IMR-90 (cell line): ENCODE measurements around the gene EMID1. TPM values are rescaled to one million over a fixed set of nuclear protein-coding genes. Genes with fewer than 3 reads are reported as not detected.

Source experiments
- ATAC-seq: fragments of 200-7000 bp; cut with Tn5 transposase; 2 replicates; pipeline ENCODE4 v1.9.1; 2020; ENCODE audit warnings: low read depth, mild to moderate bottlenecking, moderate library complexity
- BruUV-seq: library from RNA; stranded (reverse); fragments of 400-500 nt; replicated peaks from 2 replicates; lab custom pipeline; 2021; lab: Mats Ljungman, UMichigan
- CTCF ChIA-PET: fragments of 300-600 bp; formaldehyde crosslinking; extraction: SDS; loops from one replicate; lab custom pipeline; 2021; ENCODE audit warnings: antibody characterized with exemption; lab: Yijun Ruan, JAX
- POLR2A ChIA-PET: fragments of 300-600 bp; sonication (Branson Sonifier 250); formaldehyde crosslinking; loops from one replicate; lab custom pipeline; 2022; ENCODE audit warnings: antibody characterized with exemption; ENCODE audit not compliant: unreplicated experiment; lab: Charles Lee
- DNase-seq: peaks from one replicate; pipeline ENCODE4 v3.0.0; 2013
- H2AFZ ChIP-seq: replicated peaks from 2 replicates; pipeline ENCODE3; 2013; ENCODE audit warnings: low read length, mild to moderate bottlenecking; ENCODE audit not compliant: poor library complexity
- H2AK5ac ChIP-seq: 2 replicates; pipeline ENCODE4 v1.6.1; 2013; ENCODE audit warnings: low read depth, low read length, inconsistent platforms
- H2AK9ac ChIP-seq: replicated peaks from 2 replicates; pipeline ENCODE3; 2013; ENCODE audit warnings: mild to moderate bottlenecking, low read depth, low read length, moderate library complexity; ENCODE audit not compliant: poor library complexity
- H2BK120ac ChIP-seq: 2 replicates; pipeline ENCODE4 v1.6.1; 2013; ENCODE audit warnings: low read depth, low read length, inconsistent platforms
- H2BK15ac ChIP-seq: 3 replicates; pipeline ENCODE4 v1.6.1; 2013; ENCODE audit warnings: low read depth, low read length, inconsistent platforms
- H2BK20ac ChIP-seq: 2 replicates; pipeline ENCODE4 v1.6.1; 2013; ENCODE audit warnings: low read depth, mild to moderate bottlenecking, inconsistent platforms, low read length, moderate library complexity
- H2BK5ac ChIP-seq: 2 replicates; pipeline ENCODE4 v1.6.1; 2013; ENCODE audit warnings: mild to moderate bottlenecking, low read depth, low read length, inconsistent platforms; ENCODE audit not compliant: poor library complexity, severe bottlenecking
- H3K14ac ChIP-seq: replicated peaks from 2 replicates; pipeline ENCODE4 v1.6.1; 2013; ENCODE audit warnings: low read depth, low read length, inconsistent platforms
- H3K18ac ChIP-seq: 2 replicates; pipeline ENCODE4 v1.6.1; 2013; ENCODE audit warnings: low read depth, low read length, control low read depth
- H3K23ac ChIP-seq: 2 replicates; pipeline ENCODE4 v1.6.1; 2013; ENCODE audit warnings: low read depth, low read length, inconsistent platforms
- H3K27ac ChIP-seq: 2 replicates; pipeline ENCODE4 v1.5.1; 2013; ENCODE audit warnings: mild to moderate bottlenecking, control low read depth, low read length; ENCODE audit not compliant: insufficient read depth
- H3K27me3 ChIP-seq: 2 replicates; pipeline ENCODE4 v1.6.1; 2013; ENCODE audit warnings: low read length; ENCODE audit not compliant: control insufficient read depth, insufficient read depth
- H3K36me3 ChIP-seq: 2 replicates; pipeline ENCODE4 v1.6.1; 2013; ENCODE audit warnings: low read length, mixed read lengths; ENCODE audit not compliant: control insufficient read depth, insufficient read depth
- H3K4ac ChIP-seq: 2 replicates; pipeline ENCODE4 v1.6.1; 2013; ENCODE audit warnings: low read depth, low read length, inconsistent platforms
- H3K4me1 ChIP-seq: 2 replicates; pipeline ENCODE4 v1.6.1; 2013; ENCODE audit warnings: low read length, mixed read lengths; ENCODE audit not compliant: control insufficient read depth, insufficient read depth
- H3K4me2 ChIP-seq: 2 replicates; pipeline ENCODE4 v1.6.1; 2013; ENCODE audit warnings: low read depth, mild to moderate bottlenecking, control low read depth, low read length, moderate library complexity
- H3K4me3 ChIP-seq: 2 replicates; pipeline ENCODE4 v1.5.1; 2013; ENCODE audit warnings: low read depth, mild to moderate bottlenecking, control low read depth, low read length, moderate library complexity; ENCODE audit not compliant: insufficient read depth
- H3K56ac ChIP-seq: 2 replicates; pipeline ENCODE4 v1.6.1; 2013; ENCODE audit warnings: low read length, inconsistent platforms; ENCODE audit not compliant: insufficient read depth; ENCODE audit errors: extremely low read depth
- H3K79me1 ChIP-seq, 2 experiments: 2 replicates each; pipeline ENCODE4 v1.6.1; 2013; ENCODE audit warnings: low read length in 2 of 2, inconsistent platforms in 1 of 2, low read depth in 1 of 2
- H3K9ac ChIP-seq: 2 replicates; pipeline ENCODE4 v1.6.1; 2013; ENCODE audit warnings: low read depth, low read length, control low read depth
- H3K9me1 ChIP-seq: 2 replicates; pipeline ENCODE4 v1.6.1; 2013; ENCODE audit warnings: low read length, inconsistent platforms; ENCODE audit not compliant: insufficient read depth
- H3K9me3 ChIP-seq: 2 replicates; pipeline ENCODE4 v1.6.1; 2013; ENCODE audit warnings: low read length; ENCODE audit not compliant: control insufficient read depth, insufficient read depth
- H4K20me1 ChIP-seq: 2 replicates; pipeline ENCODE4 v1.6.1; 2013; ENCODE audit warnings: low read length, inconsistent platforms; ENCODE audit not compliant: insufficient read depth
- H4K5ac ChIP-seq: 2 replicates; pipeline ENCODE4 v1.6.1; 2013; ENCODE audit warnings: mild to moderate bottlenecking, low read depth, low read length, control low read depth
- H4K8ac ChIP-seq, 2 experiments: 2 replicates each; pipeline ENCODE4 v1.6.1; 2013; ENCODE audit warnings: low read depth in 2 of 2, low read length in 2 of 2, control low read depth in 1 of 2, inconsistent platforms in 1 of 2
- H4K91ac ChIP-seq: 2 replicates; pipeline ENCODE4 v1.6.1; 2013; ENCODE audit warnings: low read depth, low read length, inconsistent platforms; ENCODE audit not compliant: insufficient read depth
- BHLHE40 ChIP-seq: fragments of 150-350 bp; IDR thresholded peaks from 2 replicates; pipeline ENCODE4 v1.6.1; 2016; ENCODE audit warnings: mild to moderate bottlenecking, low read depth, low read length
- CEBPB ChIP-seq: IDR thresholded peaks from 2 replicates; pipeline ENCODE4 v1.6.1; 2012; ENCODE audit warnings: low read depth, low read length, improper control_type of control experiment
- CHD1 ChIP-seq: IDR thresholded peaks from 2 replicates; pipeline ENCODE4 v1.6.1; 2012; ENCODE audit warnings: low read depth, low read length, improper control_type of control experiment
- ELK1 ChIP-seq: fragments of 150-350 bp; IDR thresholded peaks from 2 replicates; pipeline ENCODE4 v1.6.1; 2016; ENCODE audit warnings: low read depth, mild to moderate bottlenecking, low read length, moderate library complexity, borderline replicate concordance
- FOS ChIP-seq: fragments of 150-350 bp; IDR thresholded peaks from 2 replicates; pipeline ENCODE4 v1.6.1; 2016; ENCODE audit warnings: low read depth, low read length
- MAFK ChIP-seq: IDR thresholded peaks from 2 replicates; pipeline ENCODE4 v1.6.1; 2012; ENCODE audit warnings: low read depth, low read length, improper control_type of control experiment
- MAZ ChIP-seq: IDR thresholded peaks from 2 replicates; pipeline ENCODE4 v1.6.1; 2012; ENCODE audit warnings: low read depth, mild to moderate bottlenecking, low read length, improper control_type of control experiment, moderate library complexity, borderline replicate concordance
- MXI1 ChIP-seq: IDR thresholded peaks from 2 replicates; pipeline ENCODE4 v1.6.1; 2012; ENCODE audit warnings: low read depth, mild to moderate bottlenecking, low read length, moderate library complexity, borderline replicate concordance
- NFE2L2 ChIP-seq: fragments of 150-350 bp; IDR thresholded peaks from 2 replicates; pipeline ENCODE4 v1.6.1; 2016; ENCODE audit warnings: low read depth, mild to moderate bottlenecking, low read length
- POLR2A ChIP-seq: IDR thresholded peaks from 2 replicates; pipeline ENCODE4 v1.6.1; 2012; ENCODE audit warnings: mild to moderate bottlenecking, low read depth, low read length
- RAD21 ChIP-seq: IDR thresholded peaks from 2 replicates; pipeline ENCODE4 v1.6.1; 2012; ENCODE audit warnings: low read length, improper control_type of control experiment
- RCOR1 ChIP-seq: IDR thresholded peaks from 2 replicates; pipeline ENCODE4 v1.6.1; 2012; ENCODE audit warnings: mild to moderate bottlenecking, low read length, improper control_type of control experiment; ENCODE audit not compliant: insufficient replicate concordance
- USF2 ChIP-seq: fragments of 150-350 bp; IDR thresholded peaks from 2 replicates; pipeline ENCODE4 v1.6.1; 2017; ENCODE audit warnings: mild to moderate bottlenecking, antibody characterized with exemption, low read length, low read depth
- WGBS, 2 experiments: methylation state at CpG; one replicate each; pipeline versions ENCODE4 v1.1.5 to v1.1.7; 2013; ENCODE audit warnings: missing lambda C conversion rate in 2 of 2; ENCODE audit not compliant: insufficient read length in 1 of 2; ENCODE audit errors: extremely low coverage in 2 of 2; 5-methylcytosine and 5-hydroxymethylcytosine counted together
- dilution Hi-C: fragments of 300-500 bp; cut with HindIII; formaldehyde crosslinking; loops from one replicate; pipeline ENCODE4 v1.14.3; 2018; ENCODE audit warnings: low sequenced_read_pairs; ENCODE audit not compliant: unreplicated experiment
- in situ Hi-C: fragments of 300-500 bp; cut with MboI; formaldehyde crosslinking; loops from 3 replicates; pipeline ENCODE4 v1.14.3; 2019; ENCODE audit warnings: low sequenced_read_pairs, inconsistent platforms, mixed read lengths
- intact Hi-C: fragments of 100-400 bp; cut with micrococcal nuclease; formaldehyde crosslinking; loops from 2 replicates; pipeline ENCODE4 v1.10.0; 2022
- polyA plus RNA-seq, 3 experiments: library from polyadenylated mRNA; depleted of rRNA; stranded (reverse); fragments of >200 nt; gene quantifications; 2 replicates each; pipeline ENCODE4 v1.2.3, GENCODE V29; 2012; ENCODE audit warnings: low replicate concordance in 1 of 3
- total RNA-seq: library from RNA; depleted of rRNA; stranded (reverse); fragments of >200 nt; gene quantifications from 2 replicates; pipeline ENCODE4 v1.2.3, GENCODE V29; 2012
- TF ChIP-seq, protein P1 (sequence below): conservative IDR thresholded peaks from 2 replicates; pipeline ENCODE4 v1.5.1; 2012; ENCODE audit warnings: mild to moderate bottlenecking, low read depth, low read length, improper control_type of control experiment

EMID1 gene
- total and polyA plus RNA-seq, 2 of the 4 experiments (the other 2 are of a cell fraction): 0.54 to 1.3 TPM

- no peak overlapping the region for H2BK5ac ChIP-seq
- H3K9me1 ChIP-seq: no peaks in the 10 kb centered on the region
- ATAC-seq (no peak), DNase-seq (no peak)
- in situ Hi-C loops: no loop called here
- H3K9me3 ChIP-seq: no peaks in the 10 kb centered on the region
- dilution Hi-C loops: no loop called here
- H3K36me3 ChIP-seq: no peaks in the 10 kb centered on the region
- H3K4ac ChIP-seq: no peak overlapping the region
- H4K5ac ChIP-seq: no peak overlapping the region
- ChIA-PET CTCF (no interaction called here), POLR2A (no interaction called here)
- H3K23ac ChIP-seq: no peak overlapping the region
- no peak overlapping the region for H2AFZ ChIP-seq
- TF ChIP-seq MAFK (no peak), NFE2L2 (no peak), CEBPB (no peak), ELK1 (no peak), POLR2A (no peak), RAD21 (no peak), USF2 (no peak), MAZ (no peak), MXI1 (no peak), FOS (no peak), CHD1 (no peak), RCOR1 (no peak), BHLHE40 (no peak)
- TF ChIP-seq, protein P1, sequence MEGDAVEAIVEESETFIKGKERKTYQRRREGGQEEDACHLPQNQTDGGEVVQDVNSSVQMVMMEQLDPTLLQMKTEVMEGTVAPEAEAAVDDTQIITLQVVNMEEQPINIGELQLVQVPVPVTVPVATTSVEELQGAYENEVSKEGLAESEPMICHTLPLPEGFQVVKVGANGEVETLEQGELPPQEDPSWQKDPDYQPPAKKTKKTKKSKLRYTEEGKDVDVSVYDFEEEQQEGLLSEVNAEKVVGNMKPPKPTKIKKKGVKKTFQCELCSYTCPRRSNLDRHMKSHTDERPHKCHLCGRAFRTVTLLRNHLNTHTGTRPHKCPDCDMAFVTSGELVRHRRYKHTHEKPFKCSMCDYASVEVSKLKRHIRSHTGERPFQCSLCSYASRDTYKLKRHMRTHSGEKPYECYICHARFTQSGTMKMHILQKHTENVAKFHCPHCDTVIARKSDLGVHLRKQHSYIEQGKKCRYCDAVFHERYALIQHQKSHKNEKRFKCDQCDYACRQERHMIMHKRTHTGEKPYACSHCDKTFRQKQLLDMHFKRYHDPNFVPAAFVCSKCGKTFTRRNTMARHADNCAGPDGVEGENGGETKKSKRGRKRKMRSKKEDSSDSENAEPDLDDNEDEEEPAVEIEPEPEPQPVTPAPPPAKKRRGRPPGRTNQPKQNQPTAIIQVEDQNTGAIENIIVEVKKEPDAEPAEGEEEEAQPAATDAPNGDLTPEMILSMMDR: no peak
- H2AK5ac ChIP-seq: no peak overlapping the region
- H2BK15ac ChIP-seq: no peak overlapping the region
- no peak overlapping the region for H2AK9ac ChIP-seq
- no peak overlapping the region for H3K14ac ChIP-seq
- H3K27ac ChIP-seq: no peak overlapping the region
- 90% methylated on average over 5 of the region's 10 CpGs; no CpG with 5 or more reads in 1 of the 2 experiments for WGBS, 2 experiments
- no peak overlapping the region for H4K8ac ChIP-seq
- no peak overlapping the region for H4K91ac ChIP-seq
- H3K79me1 ChIP-seq: no peaks in the 10 kb centered on the region
- no peaks in the 10 kb centered on the region for H4K20me1 ChIP-seq
- no peaks in the 10 kb centered on the region for H3K4me1 ChIP-seq
- intact Hi-C loops: no loop called here
- no peak overlapping the region for H3K9ac ChIP-seq
- no peak overlapping the region for H2BK20ac ChIP-seq
- H3K27me3 ChIP-seq: no peaks in the 10 kb centered on the region; the same call in 1 of the 2 replicates
- H3K4me2 ChIP-seq: no peak overlapping the region
- no peak overlapping the region for H3K18ac ChIP-seq
- no peak overlapping the region for H2BK120ac ChIP-seq
- no peak overlapping the region for H3K56ac ChIP-seq
- BruUV-seq: no TSS peak
- H3K4me3 ChIP-seq: no peak overlapping the region
These were observed 46.5 kb downstream of the EMID1 start for GRCh38 chr22:29251981-29252911.
